NCI-H82 treated with DMSO at 0.1 percent for 48 hours (cell line): ENCODE results near the gene FBXO40.
A peak's percentile ranks its signal among the peaks of the same experiment; 100 is the strongest.
"Not testable (repeated sequence)": the region's sequence is repeated elsewhere in the genome, so short reads cannot be mapped to it uniquely, and the experiment has no call there.

Experiments used
- DNase-seq: peaks from one replicate; lab custom pipeline; 2025; ENCODE audit not compliant: unreplicated experiment; lab: John Stamatoyannopoulos, UW

The FBXO40 gene, protein sequence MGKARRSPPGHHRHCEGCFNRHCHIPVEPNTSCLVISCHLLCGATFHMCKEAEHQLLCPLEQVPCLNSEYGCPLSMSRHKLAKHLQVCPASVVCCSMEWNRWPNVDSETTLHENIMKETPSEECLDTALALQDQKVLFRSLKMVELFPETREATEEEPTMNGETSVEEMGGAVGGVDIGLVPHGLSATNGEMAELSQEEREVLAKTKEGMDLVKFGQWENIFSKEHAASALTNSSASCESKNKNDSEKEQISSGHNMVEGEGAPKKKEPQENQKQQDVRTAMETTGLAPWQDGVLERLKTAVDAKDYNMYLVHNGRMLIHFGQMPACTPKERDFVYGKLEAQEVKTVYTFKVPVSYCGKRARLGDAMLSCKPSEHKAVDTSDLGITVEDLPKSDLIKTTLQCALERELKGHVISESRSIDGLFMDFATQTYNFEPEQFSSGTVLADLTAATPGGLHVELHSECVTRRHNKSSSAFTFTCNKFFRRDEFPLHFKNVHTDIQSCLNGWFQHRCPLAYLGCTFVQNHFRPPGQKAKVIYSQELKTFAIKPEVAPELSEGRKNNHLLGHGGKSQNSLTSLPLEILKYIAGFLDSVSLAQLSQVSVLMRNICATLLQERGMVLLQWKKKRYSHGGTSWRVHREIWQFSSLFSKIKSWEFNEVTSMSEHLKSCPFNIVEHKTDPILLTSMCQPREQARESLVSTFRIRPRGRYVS

DNA sequence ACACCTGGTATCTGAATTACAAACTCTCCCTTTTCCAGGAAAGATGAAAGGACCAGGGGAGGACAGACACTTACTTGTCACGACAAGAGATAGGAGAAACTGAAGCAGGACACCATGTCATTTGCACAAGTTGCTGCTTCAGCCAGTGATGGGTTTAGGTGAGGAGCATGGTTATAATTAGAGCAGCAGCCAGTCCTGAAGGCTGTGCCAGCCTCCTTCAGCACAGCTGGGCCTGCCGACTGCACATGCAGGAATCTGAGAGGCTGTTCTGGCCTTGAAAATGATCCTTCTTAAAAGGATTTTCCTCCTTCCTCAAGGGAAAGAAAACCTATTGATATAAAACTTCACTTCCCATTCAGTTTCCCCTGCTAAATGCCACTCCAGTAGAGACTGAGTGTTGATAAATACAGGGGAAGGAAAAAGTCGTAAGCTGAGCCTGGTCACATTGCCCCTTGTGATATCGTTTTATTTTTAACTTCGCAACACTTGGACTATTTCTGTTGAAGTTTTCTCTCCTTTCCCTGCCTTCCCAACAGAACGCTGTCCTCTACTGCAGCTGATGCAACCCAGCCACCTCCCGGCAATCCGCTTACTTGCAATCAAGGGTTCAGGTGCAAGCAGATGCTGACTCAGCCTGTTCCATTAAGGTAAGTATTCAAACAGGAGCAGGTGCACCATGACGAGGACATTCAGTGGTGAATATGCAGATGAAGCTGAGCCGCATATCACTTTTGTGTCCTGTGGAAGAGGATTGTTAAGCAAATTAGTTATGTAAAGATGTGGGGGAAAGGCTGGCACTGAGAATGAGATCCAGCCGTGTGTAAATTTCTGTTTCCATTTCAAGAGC lies at the start of gene FBXO40:
Gene FBXO40, plus strand, starts transcription at position 524 of the 847 bp plus-strand sequence. CDS start 27,197 bp downstream, outside the sequence.
- DNase-seq: peak; percentile 66

DNA sequence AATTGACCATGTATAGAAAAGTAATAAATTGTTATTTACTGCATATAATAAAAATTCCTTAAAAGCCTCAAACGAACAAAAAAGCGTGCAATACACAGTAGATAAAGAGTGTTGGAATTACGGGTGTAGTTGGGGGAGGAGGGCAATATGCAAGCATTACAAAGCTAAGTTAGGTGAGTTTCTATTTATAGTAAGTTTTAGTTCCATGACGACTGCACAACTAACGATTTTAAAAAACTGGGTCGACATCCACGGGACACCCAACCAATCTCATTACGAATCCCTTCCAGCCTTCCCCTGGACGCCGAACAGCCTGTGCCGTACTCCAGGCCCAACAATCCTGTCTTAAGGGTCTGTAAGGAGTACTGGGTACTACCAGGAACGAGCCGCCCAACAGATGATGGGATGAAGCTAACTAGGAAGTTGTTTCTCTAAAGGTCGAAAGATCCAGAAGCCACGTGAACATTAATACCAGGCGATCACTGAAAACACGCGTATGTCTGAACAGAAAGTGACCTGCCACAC lies 48.1 kb upstream of the FBXO40 start:
- no peak for DNase-seq

DNA sequence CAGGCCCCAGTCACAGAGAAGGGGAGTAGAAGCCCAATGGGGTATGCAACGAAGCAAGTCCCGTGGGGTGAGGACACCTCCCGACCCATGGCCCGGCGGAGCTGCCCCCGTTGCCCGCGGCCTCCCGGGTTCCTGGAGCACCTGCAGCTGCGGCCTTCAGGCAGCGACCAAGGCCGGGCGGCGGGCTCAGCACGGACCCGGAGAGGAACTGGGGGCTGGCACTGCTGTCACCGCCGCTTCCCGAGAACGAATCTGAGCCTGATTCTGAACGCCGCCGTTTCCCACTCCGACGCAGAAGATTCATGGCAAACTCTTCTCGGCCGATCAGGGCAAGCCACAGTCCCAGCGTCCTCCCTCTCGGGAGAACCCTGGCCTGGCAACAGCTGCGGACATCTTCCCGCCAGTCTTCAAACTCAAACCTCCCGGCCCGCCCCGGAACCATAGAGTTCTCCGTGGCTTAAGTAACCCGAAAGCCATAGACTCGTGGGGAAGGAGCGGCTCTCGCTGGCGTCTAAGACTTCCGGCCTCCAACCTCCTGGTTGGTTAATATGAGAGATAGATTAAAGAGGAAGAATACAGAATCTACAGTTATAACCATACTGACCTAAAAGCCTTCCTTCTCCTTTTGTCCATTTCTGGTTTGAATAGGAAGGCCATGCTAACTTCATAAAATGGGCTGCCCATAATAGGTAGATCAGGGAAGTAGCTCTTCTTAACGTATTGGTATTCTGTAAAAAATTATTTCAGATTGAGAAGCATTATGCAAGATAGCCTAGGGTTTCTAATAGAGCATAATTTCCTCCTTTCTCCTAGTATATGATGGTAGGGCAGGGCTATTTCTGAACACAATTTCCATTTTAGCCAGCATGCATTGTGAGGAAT lies 47.4 kb upstream of the FBXO40 start, which contains the start of gene POLQ:
Gene POLQ, minus strand, starts transcription at position 415 of the 882 bp plus-strand sequence. Its CDS starts 111 bp downstream, at position 304.
- peak; percentile 91 for DNase-seq

DNA sequence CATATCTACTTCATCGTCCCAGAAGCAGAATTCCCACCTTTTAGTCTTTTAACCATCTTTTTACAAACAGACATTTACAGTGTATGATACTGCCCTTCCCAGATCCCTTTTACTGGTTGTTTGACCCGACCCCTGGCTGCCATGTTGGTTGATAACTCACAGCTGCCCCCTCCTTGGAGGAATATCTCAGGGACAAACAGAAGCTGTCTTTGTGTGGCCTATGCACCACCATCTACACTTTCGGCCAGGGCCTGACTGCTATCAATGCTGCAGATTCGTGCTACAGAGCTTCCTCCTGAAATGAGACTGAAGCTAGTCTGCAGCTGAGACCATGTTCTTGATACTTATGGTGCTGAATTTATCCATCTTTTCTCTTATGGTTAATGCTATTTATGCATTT lies 40.8 kb upstream of the FBXO40 start:
- DNase-seq: no peak

DNA sequence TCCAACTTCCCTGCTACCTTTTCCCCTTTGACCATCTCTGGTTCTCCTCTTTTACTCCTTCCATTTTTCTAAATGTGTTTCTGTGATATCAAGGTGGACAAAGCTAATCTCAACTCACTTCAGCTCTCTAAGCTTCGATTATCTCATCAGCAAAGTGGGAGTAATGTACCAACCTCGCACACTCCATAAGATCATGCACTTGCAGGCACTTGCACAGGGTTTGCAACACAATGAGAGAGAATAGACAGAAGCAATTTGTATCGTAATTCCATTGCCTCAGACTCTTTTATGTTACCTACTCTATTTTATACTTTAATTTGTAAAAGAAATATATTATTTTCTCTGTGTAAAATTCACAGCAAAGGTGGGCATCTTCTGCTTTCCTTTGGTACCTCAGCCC lies 40.4 kb upstream of the FBXO40 start:
- no peak for DNase-seq

DNA sequence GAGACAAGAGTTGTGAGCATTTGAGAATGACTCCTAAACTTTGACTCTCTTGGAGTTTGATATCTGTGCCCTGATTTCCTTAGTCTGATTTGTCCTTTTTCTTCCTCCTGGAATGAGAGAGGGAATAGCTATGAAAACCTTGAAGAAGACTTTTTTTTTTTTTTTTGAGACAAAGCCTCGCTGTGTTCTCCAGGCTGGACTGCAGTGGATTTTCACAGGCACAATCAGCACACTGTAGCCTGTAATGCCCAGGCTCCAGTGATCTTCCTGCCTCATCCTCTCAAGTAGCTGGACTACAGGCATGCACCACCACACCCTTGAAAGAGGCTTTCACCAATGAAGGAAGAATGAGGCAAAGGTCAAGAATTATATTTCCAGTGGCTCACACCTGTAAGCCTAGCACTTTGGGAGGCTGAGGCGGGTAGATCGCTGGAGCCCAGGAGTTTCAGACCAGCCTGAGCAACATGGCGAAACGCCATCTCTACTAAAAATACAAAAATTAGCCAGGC lies 35.7 kb upstream of the FBXO40 start:
- DNase-seq: no peak

DNA sequence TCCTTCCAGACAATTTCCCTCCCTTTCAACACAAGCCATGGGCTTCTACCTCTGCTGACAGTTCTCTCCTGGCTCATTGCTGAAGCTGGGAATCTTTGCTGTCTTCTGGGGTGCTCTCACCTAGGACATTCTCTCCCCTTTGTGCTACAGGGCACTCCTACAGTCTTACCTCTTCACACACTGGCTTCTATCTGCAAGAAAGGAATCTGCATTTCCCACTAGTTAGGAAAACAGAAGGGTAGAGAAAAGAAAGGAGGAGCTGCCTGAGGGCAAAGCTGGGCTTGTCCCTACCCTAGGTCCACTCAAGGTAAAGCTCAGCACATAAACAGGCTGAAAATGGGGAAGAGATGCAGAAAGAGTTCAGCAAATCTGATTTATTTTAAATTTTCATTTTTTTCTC lies 31.0 kb upstream of the FBXO40 start:
- DNase-seq: no peak

DNA sequence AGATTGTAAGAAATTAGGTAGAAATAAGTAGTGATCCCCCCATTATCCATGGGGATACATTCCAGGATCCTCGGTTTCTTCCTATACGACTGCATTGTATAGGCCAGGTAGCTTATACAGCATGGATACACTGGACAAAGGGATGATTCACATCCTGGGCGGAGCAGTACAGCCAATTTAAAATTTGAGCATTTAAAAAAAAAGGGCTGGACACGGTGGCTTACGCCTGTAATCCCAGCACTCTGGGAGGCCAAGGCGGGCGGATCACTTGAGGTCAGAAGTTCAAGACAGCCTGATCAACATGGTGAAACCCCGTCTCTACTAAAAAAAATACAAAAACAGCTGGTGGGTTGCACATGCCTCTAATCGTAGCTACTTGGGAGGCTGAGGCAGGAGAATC lies 26.4 kb upstream of the FBXO40 start:
- peak; percentile 62 for DNase-seq

DNA sequence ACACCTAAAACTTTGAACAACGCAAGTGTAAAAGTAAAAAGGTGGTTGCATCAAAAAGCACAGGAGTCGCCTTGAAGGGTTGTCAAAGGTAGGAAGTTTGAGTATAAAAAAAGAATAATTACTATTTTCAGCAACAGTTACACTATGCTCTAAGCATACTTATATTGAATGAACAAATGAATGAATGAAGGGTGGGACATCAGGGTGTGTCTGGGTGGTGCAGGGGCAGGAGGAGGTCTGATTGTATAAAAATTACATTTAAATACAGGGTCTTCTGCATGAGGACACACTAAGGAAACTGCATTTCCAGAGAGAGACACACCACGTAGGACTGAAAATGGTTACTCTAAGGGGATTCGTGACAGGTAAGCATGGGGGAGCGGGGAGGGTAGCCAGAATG lies 25.5 kb upstream of the FBXO40 start, which contains the start of gene ARGFX:
Gene ARGFX, plus strand, starts transcription at position 301 of the 400 bp plus-strand sequence. CDS start 2,765 bp downstream, outside the sequence.
- no peak for DNase-seq

DNA sequence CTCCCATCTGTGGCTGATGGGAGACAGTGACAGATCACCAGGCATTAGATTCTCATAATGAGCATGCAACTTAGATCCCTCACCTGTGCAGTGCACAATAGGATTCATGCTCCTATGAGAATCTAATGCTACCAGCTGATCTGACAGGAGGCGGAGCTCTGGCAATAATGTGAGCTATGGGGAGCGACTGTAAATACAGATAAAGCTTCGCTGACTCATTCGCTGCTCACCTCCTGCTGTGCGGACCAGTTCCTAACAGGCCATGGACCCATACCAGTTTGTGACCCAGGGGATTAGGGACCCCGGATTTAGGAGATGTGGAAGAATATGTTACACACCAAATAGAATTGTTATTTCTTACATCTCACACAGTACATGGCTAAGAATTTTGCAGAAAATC lies 18.7 kb upstream of the FBXO40 start:
- DNase-seq: peak; percentile 87

DNA sequence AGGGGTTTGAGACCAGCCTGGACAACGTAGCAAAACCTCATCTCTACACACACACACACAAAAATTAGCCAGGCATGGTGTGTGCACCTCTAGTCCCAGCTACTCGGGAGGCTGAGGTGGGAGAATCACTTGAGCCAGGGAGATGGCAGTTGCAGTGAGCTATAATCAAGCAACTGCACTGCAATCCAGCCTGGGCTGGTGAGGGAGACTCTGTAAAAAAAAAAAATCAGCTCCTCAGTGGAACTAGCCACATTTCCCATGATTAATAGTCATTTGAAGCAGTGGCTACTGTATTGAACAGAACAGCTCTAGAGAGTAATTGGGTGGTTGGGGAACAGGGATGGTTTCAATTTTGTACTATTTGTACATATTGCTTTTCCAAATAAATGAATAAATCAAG lies 11.5 kb upstream of the FBXO40 start:
- no peak for DNase-seq

DNA sequence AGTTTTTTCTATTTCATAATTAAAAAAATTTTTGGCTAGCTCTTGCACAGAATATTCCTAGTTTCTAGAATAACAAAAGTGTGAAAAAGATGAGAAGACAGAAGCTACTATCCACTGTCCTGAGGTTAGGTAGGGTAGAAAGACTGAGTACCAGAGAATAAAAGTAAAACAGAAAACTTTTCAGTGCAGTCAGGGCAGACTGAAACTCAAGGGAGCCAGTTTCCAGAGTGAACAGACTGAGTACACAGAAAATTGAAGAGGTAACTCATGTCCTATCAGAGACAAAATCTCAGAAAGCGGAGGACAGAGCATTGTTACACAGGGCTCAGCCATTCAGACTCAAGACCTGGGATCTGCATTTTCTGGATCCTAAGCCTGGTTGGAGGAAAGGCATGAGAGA lies 8.8 kb upstream of the FBXO40 start:
- no peak for DNase-seq

DNA sequence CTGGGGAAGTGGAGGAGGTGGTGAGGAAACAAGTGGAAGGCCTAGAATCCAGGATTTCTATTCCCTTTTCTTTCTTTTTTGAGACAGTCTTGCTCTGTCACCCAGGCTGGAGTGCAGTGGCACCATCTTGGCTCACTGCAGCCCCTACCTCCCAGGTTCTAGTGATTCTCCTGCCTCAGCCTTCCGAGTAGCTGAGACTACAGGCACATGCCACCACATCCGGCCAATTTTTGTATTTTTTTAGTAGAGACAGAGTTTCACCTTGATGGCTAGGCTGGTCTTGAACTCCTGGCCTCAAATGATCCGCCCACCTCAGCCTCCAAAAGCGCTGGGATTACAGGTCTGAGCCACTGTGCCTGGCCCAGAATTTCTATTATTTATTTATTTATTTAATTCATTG lies 627 bp downstream of the FBXO40 start:
- DNase-seq: not testable (repeated sequence)

DNA sequence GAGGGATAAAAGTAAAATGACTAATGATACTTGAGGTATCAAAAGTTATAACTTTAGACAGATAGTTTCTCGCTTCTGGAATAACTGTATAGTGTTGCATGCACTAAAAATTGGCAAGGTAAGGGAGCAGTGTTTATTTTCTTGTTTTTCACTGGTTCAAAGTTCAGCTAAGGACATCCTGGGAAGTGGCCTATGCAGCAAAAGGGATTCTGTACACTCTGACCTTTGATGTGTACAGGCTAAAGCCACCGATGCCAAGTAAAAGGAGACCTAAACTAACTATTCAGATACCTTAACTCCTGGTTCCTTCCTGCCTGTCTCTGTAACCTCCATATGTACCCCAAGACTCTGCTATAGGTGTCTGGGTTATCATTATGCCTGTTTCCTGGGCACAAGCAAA lies 1.7 kb downstream of the FBXO40 start:
- no peak for DNase-seq

DNA sequence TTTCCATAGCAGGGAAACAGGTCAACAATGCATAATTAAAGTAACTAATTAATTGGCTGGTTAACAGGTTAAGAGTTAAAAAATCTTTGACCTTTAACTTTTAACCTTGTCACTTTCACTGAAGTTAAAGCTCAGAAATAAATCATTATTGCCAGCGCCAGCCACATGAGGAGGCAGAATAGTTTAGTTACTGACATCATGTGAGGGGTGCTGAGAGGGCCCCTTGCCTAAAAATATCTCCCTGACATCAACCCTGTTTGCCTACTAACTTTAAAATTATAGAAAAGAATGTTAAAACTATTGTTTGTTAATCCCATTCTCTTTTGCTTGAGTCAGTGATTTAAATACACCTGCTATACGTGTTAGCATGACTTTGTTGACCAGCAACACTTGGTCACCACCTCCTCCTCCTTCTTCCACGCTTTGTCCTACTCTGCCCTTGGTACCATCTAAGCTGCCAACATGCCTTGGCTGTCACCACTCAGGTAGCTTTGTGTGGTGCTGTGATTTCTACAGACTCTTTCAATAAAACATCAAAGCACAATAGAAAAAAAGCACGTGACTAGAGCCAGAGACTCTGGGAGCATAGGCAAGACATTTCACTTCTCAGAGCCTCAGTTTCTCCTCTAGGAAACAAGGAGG lies 2.7 kb downstream of the FBXO40 start:
- no peak for DNase-seq

DNA sequence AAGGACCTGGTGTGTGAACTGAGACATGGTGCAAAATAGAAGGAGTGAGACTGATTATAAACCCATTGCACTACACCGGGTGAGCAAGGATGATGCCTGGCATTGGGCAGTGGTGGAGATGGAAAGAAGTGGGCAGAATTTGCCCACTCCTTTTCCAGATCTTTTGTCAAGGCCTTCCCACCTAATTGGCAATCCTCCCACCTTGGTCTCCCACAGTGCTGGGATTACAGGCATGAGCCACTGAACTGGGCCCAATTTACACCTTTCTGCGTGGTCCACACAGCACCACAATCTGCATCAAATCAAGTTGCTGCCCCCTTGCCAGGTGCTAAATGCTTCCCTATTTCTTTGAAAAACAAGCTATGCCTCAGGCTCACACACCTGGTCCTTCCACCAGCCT lies 5.4 kb downstream of the FBXO40 start:
- DNase-seq: no peak

DNA sequence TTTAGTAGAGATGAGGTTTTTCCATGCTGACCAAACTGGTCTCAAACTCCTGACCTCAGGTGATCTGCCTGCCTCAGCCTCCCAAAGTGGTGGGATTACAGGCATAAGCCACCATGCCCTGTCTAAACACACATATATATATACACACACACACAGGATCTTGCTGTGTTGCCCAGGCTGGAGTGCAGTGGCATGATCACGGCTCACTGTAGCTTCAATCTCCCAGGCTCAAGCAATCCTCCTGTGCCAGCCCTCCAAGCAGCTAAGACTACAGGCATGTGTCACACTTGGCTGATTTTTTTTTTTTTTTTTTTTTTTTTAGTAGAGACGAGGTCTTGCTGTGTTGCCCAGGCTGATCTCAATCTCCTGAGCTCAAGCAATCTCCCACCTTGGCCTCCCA lies 6.7 kb downstream of the FBXO40 start:
- not testable (repeated sequence) for DNase-seq

DNA sequence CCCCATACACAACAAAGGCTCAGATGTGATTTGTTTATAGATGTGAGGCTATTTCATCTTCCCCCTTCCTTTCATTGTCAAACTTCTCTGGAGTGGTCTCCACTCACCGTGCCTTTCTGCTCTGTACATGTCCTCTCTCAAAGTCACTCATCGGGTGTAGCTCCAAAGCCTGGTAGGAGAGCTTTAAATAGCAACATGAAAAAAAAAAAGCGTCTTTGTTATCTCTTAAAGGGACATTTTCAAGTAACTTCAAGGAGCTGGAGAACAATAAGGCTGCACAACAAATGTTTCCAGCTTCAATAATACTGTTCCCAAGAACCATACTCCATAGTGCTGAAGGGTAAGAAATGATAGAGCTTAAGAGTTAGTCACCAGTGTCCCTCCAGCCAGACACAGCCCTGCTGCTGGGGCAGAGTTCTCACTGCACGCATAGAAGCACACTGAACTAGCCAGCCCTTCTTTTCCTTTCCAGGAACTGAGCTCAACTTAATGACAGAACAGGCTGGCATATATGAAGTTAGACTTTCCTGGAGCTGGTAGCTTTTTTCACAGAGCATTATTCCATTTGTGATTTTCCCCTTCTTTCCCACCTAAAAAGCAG lies 8.1 kb downstream of the FBXO40 start:
- no peak for DNase-seq

DNA sequence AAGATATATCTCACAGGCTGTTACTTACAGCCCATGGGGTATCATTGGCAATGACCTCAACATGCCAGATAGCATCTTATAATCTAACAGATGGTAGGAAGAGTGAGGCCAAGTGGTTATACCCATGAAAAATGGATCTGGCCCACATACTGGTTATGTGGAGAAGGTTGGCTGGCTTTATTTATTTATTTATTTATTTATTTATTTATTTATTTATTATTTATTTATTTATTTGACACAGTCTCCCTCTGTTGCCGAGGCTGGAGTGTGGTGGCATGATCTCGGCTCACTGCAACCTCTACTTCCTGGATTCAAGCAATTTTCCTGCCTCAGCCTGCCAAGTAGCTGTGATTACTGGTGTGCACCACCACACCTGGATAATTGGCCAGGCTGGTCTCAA lies 11.6 kb downstream of the FBXO40 start:
- no peak for DNase-seq
